Measurements from ENCODE around the gene YJU2.
"Not testable (repeated sequence)": the region's sequence is repeated elsewhere in the genome, so short reads cannot be mapped to it uniquely, and the experiment has no call there.

The YJU2 gene

GRCh38 chr19:4246767-4247593 lies at the start of gene YJU2:
YJU2 (plus strand) TSS chr19:4247080; CDS start chr19:4247147, 67 bp downstream.
- DNase-seq = peak; percentile 98 to 99

GRCh38 chr19:4197228-4197624 lies 49.7 kb upstream of the YJU2 start:
- no peak for DNase-seq

DNA sequence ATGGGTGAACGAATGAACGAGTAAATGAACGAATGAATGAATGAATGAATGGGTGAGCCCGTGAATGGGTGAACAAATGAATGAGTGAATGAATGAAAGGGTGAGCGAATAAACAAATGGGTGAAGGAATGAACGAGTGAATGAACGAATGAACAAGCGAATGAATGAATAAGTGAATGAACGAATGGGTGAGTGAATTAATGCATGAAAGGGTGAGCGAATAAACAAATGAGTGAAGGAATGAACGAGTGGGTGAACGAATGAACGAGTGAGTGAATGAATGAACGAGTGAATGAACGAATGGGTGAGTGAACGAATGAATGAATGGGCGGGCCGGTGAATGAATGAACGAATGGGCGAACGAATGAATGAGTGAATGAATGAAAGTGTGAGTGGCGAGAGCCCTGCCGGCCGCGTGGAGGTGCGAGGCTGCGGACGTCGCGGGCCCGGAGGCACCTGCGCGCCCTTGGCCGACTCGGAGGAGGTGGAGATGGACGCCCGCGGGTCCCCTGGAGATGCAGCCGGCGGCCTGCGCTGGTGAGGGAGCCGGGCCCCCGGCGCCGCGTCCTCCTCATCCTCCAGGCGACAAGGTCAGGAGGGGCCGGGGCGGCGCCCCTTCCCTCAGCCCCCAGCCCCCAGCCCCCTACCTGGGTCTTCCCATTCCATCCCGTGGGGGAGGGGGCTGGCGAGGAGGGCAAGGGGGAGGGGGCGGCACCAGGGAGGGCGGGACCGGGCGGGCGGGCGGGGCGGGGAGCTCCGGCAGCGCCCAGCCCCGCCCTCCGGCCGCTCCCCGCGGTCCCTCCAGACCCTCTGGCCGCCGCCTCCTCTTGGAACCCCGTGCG lies 49.0 kb upstream of the YJU2 start:
- peak in 1 of 2 donors; percentile 17 for DNase-seq

GRCh38 chr19:4198467-4199126 lies 48.3 kb upstream of the YJU2 start:
- DNase-seq = no peak

DNA sequence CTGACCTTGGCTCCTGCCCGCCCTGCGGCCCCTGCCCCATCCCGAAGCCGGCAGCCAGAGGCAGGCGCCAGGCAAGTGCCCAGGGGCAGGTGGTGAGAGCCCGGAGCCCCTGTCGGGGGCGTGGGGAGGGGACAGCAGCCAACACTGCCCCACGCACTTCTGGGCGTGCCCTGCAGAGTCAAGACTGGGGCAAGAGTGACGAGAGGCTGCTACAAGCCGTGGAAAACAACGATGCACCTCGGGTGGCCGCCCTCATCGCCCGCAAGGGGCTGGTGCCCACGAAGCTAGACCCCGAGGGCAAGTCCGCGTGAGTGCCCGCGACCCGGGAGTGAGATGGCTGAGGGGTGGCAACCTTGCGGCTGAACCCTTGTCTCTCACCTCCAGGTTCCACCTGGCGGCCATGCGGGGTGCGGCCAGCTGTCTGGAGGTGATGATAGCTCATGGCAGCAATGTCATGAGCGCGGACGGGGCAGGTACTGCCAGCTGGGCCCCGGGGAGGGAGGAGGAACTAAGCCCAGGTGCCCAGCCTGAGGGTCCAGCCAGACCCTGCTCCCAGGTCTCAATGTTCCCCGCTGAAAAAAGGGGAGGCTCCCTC lies 47.1 kb upstream of the YJU2 start:
- no peak for DNase-seq

- no peak for DNase-seq
Measured at GRCh38 chr19:4200940-4201542, 45.8 kb upstream of the YJU2 start.

- no peak for DNase-seq
Measured at GRCh38 chr19:4201798-4202197, 45.1 kb upstream of the YJU2 start.

DNA sequence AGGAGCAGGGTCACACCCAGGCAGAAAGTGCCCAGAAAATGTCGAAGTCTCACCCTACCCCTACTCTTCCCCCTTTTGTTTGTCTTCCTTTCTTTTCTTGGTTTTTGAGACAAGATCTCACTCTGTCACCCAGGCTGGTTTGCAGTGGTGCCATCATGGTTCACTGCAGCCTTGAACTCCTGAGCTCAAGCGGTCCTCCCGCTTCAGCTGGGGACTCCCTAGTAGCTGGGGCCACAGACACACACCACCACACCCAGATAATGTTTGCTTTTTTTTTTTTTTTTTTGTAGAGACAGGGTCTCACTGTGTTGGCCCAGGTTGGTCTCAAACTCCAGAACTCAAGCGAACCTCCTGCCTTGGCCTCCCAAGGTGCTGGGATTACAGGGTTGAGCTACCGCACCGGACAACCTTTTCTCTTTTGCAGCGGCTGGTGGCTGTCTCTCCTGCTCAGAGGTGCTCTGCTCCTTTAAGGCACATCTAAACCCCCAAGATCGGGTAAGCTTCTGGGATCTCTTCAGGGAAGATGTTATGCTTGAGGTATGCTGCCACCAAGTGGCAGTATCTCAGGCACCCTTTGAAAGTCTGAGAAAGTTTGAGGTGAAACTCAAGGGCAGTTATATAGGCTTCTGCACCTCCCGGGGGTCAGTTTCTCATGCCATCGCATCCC lies 39.9 kb upstream of the YJU2 start:
- DNase-seq = no peak

GRCh38 chr19:4208385-4209094 lies 38.3 kb upstream of the YJU2 start:
- no peak for DNase-seq

DNA sequence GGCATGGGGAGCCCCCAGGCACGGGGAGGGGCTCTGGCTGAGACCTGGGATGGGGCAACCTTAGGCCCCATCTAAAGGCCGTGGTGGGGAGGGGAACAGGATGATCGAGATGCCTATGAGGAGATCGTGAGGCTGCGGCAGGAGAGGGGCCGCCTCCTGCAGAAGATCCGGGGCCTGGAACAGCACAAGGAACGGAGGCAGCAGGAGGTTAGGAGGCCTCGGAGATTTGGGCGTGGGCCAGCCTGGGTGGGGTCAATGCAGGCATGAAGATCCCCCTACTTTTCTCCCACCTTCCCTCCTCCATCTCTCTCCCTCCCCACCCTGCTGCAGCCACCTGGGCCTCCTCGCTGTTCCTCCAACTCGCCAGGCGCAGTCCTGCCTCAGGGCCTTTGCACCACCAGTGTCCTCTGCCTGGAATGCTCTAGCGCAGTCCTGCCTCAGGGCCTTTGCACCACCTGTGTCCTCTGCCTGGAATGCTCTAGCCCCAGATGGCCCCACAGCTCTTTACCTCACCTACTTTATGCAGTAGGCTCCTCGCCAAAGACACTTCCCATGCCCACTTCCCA lies 36.6 kb upstream of the YJU2 start:
- no peak for DNase-seq

DNA sequence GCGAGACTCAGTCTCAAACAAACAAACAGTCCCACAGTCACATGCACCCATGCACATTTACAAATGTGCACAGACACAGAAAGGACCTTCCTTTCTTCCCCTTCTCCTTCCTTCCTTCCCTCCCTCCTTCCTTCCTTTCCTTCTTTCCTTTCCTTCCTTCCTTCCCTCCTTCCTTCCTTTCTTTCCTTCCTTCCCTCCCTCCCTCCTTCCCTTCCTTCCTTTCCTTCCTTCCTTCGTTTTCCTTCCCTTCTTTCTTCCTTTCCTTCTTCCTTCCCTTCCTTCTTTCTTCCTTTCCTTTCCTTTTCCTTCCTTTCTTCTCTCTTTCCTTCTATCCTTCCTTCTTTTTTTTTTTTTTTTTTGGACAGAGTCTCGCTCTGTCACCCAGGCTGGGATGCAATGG lies 33.8 kb upstream of the YJU2 start:
- DNase-seq = no peak

DNA sequence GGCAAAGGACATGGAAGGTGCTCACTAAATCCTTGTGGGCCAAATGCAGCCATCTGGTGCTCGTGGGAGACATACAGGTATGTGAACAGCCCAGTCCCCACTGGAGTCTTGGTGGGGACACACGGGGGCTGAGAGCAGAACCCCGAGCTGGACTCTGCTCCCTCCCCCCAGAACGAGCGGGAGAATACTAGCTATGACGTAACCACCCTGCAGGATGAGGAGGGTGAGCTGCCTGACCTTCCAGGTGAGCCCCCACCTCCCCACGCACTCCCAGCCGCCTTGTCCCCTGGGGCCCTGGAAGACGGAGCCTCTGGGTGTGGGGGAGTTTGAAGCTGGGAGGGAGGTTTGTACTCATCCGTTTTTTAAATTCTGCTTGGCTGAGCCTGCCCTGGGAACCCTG lies 31.1 kb upstream of the YJU2 start:
- no peak for DNase-seq

GRCh38 chr19:4216846-4217245 lies 30.0 kb upstream of the YJU2 start:
- no peak for DNase-seq

DNA sequence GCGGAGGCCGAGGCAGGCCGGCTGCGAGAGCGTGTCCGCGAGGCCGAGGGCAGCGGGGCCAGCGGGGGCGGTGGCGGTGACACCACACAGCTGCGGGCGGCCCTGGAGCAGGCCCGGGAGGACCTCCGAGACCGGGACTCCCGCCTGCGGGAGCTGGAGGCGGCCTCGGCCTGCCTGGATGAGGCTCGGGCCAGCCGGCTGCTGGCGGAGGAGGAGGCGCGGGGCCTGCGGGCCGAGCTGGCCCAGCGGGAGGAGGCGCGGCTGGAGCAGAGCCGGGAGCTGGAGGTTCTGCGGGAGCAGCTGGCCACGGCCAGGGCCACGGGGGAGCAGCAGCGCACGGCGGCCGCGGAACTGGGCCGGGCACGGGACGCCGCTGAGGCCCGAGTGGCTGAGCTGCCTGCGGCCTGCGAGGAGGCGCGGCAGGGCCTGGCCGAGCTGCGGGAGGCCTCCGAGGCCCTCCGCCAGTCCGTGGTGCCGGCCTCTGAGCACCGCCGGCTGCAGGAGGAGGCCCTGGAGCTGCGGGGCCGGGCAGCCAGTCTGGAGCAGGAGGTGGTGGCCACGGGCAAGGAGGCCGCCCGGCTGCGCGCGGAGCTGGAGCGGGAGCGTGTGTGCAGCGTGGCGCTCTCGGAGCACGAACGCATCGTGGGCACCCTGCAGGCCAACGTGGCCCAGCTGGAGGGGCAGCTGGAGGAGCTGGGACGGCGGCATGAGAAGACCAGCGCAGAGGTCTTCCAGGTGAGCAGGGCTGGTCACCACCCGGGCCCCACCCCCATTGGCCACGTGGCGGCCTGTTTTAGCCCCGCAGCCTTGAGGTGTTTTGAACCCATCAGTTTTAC lies 29.2 kb upstream of the YJU2 start:
- no peak for DNase-seq

DNA sequence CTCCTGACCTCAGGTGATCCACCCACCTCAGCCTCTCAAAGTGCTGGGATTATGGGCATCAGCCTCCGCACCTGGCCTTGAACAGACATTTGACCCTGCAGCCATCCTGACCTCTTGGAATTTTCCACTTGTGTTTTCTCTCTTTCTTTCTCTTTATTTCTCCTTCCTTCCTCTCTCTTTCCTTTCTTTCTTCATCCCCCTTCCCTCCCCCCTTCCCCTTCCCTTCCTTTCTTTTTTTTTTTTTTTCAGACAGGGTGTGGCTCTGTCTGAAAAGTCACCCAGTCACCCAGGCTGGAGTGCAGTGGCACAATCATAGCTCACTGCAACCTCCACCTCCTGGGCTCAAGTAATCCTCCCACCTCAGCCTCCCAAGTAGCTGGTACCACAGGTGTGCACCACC lies 28.4 kb upstream of the YJU2 start:
- not testable (repeated sequence) for DNase-seq

DNA sequence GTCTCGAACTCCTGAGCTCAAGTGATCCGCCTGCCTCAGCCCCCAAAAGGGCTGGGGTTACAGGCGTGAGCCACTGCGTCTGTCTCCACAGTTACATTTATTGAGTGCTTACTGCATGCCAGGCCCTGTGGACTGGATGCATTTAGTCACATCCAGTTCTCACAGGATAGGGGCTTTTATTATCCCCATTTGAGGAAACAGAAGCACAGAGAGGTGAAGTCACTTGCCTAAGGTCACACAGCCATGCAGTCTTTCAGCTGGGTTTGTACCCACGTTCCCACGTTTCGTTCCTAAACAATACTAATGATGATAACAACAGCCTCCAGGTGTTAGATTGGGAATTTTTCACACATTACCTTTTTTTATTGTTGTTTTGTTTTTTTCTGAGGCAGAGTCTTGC lies 26.7 kb upstream of the YJU2 start:
- DNase-seq = no peak

DNA sequence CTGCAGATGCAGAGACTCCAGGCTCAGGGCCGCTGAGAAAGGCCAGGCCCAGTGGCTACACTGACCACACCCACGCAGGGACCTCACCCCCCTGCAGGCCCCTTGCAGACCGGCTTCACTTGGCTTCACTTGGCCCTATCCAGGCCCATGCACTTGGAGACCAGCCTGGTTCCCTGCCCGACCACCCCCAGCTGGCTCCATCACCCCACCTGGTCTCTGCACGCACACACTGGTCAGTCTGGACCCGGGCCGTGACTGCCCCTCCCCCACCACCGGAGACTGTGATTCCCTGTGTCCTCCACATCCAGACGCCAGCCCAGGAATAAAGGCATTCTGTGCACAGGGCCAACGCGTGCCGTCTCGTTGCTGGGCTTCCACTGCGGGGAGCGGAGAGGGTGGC lies 22.4 kb upstream of the YJU2 start:
- DNase-seq = no peak

- DNase-seq = no peak
Measured at GRCh38 chr19:4225885-4226284, 21.0 kb upstream of the YJU2 start.

DNA sequence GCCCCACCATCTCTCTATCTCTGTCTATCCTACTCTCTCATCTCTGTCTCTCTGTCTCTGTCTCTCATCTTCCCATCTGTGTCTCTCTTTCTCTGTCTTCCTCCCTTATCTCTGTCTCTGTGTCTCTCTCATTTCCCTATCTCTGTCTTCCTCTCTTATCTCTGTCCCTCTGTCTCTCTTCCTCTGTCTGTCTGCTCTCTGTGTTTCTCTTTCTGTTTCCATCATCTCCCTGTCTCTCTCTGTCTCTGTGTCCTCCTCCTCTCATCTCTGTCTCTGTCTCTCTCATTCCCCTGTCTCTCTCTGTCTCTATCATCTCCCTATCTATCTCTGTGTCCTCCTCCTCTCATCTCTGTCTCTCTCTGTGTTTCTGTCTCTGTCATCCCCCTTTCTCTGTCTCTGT lies 19.1 kb upstream of the YJU2 start:
- DNase-seq = no peak

DNA sequence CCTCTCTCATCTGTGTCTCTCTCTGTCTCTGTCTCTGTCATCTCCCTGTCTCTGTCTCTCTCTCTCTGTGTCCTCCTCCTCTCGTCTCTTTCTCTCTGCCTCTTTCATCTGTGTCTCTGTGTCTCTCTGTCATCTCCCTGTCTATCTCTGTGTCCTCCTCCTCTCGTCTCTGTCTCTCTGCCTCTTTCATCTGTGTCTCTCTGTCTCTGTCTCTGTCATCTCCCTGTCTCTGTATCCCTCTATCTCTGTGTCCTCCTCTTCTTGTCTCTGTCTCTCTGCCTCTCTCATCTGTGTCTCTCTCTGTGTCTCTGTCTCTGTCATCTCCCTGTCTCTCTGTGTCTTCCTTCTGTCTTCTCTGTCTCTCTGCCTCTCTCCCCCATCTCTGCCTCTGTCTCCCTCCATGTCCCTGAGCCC lies 18.1 kb upstream of the YJU2 start:
- DNase-seq = no peak

All from stimulated activated CD4-positive, alpha-beta T cell treated with anti-CD3 and anti-CD28 coated beads, Interleukin-2, amount 100 ng/mL, for 24 hours (primary cell).